COLO829 (cell line): ENCODE data around the gene SLC23A3.

Experiments used
- DNase-seq: peaks from one replicate; pipeline ENCODE4 v3.0.0; 2012; ENCODE audit warnings: low spot score

SLC23A3 gene

DNA sequence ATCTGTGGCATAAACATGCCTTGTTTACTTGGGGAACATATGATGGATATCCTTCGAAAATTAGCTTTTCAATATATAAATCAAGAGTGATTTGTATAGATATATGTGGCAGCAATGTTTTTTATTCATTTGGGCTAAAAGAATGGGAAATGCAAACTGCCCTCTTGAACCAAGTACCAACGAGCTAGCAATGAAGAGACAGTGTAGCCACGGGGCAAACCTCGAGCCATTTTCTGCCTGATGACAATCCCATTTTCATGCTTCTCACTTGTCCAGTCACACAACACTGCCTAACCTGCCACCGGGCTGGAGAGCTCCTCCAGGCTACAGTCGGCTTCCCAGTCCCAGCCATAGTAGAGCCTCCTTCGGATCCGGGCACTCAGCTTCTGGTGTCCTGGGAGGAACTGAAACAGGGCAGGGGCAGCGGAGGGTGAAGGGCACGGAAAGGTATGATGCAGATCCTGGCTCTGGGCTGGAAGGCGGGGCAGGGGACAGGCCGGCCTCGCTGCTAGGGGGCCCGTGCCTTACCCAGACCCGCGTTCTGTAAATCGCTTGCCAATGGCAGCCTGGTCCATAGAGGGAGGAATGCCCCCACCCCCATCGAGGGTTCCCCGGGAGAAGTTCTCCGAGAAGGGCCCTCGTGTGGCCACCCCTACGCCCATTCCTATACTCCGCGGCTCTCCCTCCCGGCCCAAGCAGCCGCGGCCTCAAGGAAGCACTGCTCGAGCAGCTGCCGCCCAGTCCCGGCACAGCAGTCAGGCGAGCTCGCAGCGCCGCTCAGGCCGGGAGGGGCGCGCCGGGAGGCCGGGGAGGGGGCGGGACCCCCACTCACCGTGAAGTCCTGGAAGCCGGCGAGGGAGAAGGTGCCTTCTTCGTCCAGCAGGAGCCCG is 6.3 kb upstream of the SLC23A3 start:
- DNase-seq, result no peak

DNA sequence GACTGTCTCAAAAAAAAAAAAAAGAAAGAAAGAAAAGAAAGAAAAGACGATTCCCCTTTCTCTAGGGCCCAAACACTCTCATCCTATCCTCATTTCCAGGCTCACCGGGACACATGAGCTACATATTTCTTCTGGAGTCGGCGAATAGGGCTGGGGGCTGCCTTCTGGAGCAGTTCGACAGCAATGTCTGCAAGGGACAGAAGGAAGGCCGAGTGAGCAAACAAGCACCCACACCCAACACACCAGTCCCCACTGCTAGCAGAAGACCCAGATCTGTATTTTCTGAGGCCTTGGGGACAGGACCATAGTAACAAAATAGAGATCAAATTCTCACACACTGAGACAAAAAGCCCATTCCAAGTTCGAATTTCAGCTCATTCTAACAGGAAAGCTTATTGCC is 5.7 kb upstream of the SLC23A3 start:
- no peak for DNase-seq

DNA sequence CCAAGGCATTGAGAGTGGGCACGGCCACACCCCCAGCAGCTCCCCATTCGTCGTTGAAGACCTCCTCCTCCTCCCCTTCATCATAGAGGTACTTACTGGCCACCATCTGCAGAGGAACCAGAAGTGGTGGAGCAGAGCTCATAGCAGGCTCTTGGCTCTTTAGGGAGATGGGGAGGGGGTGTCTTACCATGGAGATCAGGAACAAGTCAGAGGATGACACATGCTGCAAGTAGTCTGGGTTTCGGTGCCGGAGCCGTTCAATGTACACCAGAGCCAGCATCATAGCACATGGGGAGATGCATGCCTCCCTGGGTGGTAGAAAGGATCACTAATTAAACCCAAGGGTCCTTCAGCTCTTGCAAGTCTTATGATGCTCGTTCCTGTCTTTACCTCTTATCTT is 5.0 kb upstream of the SLC23A3 start:
- DNase-seq, result no peak

DNA sequence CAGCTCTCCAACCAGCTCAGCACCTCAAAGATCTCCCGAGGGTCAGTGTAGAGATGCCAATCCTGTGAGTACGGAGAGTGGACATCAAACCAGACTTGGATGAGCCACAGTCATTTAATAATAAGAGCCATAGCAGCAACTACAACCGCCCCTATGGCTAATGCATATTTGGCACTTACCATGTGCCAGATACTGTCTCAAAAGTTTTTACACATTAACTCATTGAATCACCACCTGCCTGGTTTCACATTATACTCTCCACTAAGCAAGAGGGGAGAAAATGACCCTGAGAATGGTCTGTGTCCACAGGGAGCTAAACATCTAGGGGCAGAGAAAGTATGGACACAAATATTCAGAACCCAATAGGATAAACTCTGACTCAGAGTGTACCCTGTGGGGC is 4.3 kb upstream of the SLC23A3 start:
- DNase-seq, result no peak

DNA sequence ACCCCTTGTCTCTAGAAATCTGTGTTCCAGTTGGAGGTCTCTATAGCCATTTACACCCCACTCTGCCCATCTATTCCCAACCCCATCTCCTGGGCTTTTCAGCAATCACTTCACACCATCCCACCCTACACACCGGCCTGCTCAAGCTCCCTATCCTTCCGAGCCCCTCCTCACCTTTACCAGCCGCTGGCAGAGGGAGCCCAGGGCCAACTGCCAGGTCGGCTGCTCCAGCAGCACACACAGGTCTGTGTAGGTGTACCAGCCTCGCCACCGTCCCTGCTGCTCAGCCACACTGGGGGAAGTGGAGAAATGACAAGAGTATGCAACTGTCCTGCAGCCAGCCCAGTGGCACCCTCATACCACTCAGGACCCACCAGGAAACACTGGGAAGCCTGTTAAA is 3.3 kb upstream of the SLC23A3 start:
- no peak for DNase-seq

DNA sequence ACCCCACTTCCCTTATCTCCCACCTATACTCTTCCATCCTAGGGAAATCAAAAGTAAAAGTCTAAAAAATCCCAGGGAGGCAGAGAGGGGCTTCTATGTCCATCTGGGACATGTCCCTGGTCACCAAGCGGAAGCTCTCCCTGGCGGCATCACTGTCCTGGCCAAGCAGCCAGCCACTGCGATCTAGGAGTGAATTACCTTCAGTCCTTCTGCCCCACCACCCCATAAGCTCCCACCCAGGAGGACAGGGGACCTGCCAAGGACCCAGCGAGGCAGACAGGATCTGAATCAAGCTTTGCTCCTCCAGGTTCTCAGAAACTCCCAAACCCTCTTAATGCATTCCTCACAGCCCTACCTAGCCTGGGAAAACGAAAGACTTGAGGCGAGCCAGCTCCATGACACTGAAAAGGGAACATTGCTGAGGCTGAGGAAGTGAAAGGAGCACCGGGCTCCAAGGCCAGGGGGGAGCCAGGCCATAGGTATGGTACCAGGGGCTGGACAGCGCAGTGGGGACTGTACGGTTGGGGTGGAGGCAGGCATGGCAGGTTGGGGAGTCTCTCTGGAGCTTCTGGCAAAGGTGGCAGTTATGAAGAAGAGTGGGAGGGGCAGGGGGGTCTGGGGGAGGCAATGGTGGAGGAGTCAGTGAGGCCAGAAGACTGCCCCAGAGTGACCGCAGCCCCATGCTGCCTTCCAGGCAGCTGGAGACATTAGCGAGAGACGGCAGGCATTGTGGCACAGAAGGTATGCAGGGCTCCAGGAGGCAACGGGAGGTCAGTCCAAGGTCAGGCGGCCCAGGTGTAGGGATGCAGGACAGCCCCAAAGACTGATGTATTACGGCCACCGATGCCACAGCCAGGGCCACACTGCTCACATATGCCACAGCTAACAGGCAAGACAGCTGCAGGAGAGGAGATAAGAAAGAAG is 2.7 kb upstream of the SLC23A3 start:
- DNase-seq, result no peak

DNA sequence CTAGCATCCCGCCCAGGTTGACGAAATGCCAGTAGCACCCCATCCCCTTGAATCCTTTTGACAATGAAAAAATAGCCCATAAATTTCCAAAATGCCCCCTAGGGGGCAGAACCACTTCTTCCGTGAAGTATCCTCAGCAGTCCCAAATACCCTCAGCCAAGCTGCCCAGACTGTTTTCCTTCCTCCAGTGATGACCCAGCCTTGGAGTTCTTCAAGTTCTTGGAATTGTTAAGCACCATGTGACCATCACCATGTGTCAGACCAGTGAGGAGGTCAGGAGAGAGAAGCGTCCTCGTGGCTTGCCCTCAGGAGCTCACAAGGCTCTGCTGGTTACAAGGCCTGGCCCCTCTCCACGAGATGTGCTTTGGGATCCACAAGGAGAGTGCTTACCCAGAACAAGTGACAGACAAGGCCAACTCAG is 1.4 kb upstream of the SLC23A3 start:
- peak; percentile 58 for DNase-seq

DNA sequence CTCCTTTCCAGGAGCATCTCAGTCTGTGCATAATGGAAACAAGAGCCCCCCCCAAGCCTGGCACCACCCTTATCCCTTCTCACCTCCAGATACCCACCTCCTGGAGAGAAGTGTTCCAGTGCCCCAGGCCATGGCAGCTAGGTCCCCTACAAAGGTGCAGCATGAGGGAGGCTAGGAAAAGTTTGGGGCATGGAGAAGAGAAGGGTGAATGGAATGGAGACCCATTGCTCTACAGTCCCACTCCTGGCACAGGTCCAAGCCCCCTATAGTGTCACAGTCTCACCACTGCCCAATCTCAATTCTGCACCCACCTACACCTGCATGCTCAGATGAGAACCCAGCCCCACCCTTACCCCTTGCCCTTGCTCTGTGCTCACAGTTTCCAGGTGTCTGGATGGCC is 897 bp downstream of the SLC23A3 start:
- DNase-seq, result no peak

DNA sequence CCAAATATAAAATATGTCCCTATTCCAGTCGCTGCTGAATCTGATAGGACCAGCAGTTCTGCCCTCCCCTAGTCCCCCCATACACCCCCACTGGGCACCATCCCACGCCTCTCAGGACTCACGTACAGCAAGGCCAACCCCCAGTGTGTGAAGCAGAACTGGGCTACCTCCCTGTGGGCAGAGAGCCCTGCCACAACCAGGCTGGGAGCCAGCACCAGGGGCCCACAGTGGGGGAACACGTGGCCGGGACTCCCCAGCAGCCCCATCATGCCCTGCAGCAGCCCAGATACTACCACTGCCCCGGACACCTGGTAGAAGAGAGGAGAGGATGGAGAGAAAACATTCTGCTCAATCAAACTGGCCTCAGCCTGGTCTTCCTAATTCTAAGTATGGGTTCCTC is 1.3 kb downstream of the SLC23A3 start:
- DNase-seq, result no peak

DNA sequence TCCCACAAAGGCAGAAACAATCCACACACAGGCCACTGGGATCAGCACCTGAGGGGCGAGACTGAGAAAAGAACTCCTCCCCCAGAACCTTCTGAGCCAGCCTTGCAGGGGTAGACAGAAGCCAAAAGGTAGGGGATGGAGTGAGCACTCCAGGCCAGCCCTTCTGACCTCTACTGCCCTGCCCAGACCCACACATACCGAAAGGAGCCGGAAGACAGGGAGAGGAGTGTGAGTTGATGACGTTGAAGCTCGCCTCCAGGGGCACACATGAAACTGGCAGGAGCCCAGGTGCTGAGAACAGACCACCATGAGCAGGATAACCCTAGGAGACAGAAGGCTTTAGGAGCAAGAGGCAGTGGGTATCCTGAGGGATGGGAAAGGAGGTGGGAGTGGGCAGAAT is 1.8 kb downstream of the SLC23A3 start:
- no peak for DNase-seq

DNA sequence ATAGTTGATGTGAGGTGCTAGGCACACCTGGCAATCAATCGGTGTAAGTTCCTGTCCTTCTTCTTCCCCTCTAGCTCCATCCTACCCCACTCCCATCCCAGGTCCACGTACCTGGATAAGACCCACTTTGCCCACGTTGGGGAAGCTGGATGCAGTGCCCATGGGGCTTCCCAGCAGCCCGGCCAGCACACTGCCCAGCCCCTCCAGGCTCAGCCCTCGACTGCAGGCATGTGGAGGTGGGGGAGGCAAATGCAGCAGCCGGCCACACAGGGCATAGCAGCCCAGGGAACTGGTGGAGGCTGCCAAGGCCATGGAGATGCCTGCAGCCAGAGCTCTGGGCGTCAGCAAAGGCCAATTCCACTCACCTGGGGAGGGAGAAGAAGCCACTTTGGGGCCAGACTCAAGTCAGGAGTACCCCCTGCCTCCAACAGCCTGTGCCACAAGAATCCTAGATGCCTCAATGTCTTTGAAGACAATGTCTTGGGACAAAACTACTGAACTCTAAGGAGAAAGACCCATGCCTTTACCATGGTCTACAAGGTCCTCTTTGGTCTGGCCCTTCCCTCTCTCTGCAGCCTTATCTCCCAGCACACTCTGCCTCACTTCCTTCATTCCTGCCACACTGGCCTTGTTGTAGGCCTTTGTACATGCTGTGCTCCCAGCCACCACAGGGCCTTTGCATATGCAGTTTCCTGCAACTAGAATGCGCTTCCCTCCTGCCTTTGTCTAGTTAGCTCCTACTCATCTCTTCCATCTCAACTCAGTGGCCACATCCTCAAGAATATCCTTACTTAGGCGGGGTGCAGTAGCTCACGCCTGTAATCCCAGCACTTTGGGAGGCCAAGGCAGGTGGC is 4.5 kb downstream of the SLC23A3 start:
- no peak for DNase-seq

DNA sequence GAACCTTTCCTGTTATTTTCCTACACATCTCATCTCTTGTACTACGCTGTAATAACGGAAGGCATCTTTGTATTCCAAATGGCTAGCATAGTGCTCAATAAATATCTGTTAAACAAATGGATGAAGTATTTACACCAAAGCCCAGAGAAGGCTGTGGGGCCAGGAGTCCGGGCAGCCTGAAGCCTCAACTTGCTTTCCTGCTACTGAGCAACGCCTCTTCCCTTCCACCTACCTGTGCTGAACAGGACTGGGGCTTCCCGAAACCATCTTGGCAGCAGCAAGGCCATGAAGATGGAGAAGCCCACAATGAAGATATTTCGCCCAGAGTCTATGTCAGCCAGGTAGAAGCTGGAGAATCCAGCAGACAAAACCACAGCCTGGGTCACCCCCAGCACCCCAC is 6.7 kb downstream of the SLC23A3 start:
- DNase-seq, result no peak

DNA sequence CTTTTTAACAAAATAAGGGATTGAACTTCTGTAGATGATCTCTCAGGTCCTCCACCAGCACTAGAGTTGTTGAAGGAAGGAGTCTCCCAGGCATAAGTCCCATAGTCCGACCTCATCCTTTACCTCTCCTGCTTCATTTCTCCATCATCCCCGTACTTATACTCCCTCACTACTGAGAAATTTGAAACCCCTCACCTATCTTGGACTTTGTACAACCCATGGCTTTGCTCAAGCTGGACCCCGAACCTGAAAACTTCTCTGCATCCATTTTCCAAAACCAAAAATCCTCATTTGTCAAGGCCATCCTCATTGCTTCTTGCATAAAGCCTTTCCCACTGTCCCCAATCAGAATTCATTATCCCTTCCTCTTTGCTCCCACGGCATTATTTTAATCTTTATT is 8.7 kb downstream of the SLC23A3 start:
- no peak for DNase-seq

DNA sequence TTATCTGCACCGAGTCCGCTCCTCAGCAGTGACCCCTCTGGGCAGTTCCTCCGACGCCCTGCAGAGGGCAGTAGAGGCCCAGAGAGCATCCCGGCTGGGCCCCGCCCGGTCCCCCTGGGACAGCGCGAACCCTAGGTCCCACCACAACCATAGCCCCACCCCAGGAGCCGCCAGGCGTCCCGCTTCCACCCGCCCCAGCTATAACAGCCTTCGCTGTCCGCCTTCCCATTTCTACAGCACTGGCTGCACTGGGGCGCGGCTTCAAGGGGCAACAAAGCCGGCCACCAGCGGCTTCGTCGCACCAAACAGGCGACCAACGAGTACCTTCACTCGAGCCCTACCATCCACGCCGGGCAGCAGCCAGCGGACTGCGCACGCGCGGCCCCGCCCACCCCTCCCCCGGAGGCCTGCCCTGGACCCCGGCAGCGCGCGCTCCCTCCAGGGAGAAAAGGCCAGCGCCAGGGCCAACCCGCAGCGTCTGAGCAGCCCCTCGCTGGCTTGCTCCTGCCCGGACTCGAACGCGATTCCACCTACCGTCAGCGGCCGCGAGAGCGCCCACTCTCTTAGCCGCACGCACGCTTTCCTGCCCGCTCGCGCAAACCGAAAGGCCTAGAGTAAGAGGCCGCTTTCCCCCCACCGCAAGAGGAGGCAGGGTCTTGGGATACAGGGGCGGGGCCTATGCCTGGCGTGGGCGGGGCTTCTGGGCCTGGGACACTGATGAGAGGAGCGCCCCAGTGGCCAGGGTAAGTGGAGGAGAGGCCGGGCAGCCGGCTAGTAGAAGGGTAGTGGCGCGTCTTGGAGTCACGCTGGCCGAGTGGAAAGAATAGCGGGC is 9.4 kb downstream of the SLC23A3 start, which contains the start of gene NHEJ1:
Gene NHEJ1, minus strand, starts transcription at position 630 of the 832 bp plus-strand sequence. CDS start 2,453 bp downstream, outside the sequence.
- DNase-seq, result peak; percentile 95

DNA sequence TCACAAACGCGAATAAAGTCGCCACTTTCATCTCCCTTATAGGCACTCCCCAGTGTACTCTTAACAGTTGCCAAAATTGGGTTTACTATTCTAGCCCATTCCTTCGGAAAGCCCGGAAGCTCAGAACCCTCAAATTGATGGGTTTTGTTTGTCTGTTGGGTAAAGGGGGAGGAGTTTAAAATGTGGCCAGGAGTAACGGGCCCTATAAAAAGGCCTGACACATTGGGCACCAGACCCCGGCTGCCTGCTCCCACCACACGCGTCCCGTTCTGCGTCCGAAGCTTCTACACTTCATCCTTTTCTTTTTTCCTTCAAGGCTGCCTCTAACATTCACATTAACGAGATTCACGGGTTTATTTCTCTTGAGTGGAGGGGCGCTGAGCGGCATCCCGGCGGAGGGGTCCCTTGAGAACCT is 10.1 kb downstream of the SLC23A3 start:
- no peak for DNase-seq

DNA sequence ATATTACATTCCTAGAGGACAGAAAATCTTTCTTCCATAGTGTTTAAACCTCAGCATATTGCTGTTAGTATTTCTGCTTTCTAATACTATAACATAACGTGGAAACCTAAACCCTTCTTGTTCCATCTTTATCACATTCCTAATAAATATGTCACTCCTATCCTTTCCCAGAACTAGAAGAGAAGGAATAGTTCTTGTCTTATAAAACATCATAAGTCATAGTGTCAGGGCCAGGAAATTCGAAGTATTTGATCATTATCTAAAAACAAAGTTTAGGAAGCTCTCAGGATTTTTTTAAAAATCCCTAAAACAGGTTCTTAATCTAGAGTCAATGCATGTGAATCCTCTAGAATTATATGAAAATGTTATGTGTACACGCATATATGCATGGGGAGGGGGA is 11.2 kb downstream of the SLC23A3 start:
- DNase-seq, result no peak

DNA sequence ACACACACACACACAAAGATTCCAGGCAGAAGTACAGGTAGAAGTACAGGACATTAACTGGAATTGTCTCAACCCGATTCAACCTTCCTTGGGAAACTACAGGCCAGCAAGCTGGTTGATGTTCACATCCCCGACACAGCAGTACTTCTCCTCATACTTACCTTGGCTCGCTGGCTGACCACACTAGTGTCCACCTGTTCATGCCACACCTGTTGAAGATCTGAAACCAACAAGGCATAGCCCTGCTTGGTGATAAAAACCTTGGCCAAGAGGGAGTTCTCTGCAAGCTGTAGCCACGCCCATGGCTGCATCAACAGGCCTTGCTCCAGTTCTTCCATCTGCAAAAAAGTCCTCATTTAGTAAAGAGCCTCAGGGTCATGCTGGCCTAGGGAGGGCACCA is 11.8 kb downstream of the SLC23A3 start:
- DNase-seq, result no peak

DNA sequence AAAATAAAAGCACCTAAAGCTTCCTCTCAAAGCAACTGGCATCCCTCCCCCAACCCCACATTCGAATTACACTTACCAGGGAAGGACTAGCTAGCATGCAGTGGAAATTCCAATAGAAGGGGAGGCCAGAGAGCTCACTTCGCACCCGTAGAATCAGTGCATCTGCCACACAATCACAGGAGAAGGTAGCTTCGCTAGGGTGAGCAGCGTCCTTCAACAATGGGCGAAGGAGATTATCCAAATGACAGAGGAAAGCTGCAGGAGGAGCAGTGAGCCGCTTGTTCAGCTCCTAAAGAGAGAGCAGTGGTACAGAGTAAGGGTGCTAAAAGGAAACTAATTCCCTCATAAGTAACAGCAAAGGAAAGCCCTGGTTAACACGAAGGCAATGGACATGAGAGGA is 12.4 kb downstream of the SLC23A3 start:
- no peak for DNase-seq

DNA sequence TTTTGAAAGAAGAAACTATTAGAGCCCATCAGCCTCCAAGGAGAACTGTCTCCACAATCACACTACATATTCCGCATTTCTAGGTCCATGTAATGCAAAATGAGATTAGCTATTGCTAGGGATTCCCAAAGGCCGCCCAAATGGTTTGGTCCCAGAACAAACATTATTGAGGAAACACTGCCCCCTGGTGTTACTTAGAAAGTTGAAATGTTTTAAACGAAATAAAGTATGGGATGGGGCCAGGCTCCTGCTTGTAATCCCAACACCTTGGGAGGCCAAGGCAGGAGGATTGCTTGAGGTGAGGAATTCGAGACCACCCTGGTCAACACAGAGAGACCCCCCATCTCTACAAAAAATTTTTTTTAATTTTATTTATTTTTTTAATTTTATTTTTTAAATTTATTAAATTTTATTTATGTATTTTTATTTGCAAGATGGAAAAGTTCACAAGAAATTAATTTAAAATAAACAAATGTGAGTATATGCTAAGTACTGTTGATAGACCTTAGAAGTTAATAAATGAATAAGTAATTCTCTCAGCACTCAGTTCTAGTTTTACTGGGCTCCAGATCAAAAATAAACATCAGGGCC is 14.7 kb downstream of the SLC23A3 start:
- DNase-seq, result peak; percentile 66

DNA sequence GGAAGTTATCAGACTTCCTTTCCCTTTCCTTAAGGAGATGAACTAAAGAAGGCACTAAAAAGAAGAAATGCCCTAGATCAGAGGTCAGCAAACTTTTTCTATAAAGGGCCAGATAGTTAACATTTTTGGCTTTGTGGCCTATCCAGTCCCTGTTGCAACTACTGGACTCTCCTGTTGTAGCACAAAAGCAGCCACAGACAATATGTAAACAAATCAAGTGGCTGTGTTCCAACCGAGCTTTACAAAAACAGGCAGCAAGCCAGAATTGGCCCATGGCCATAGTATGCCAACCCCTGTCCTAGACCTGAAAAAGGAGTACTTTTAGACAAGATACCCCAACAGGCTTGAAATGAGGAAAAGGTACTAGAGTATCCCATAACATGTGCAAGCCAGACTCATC is 20.2 kb downstream of the SLC23A3 start:
- DNase-seq, result no peak

DNA sequence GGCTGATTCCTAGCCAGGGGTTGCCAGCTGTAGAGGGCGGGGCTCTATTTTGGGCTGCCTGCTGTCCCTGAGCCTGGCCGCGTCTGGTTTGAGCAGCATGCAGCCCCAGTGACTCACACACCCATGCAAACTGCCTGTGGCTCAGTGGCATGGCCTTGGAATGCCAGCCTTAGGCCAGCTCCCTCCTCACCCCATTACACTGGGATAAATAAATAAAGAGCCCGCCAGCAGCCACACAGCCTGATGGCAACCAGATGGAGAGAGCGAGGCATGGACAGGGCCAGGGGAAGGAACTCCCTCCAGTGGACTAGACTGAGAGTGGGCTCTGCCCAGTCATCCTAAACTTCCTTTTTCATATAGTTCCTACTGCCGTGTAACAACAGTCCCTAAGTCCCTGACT is 27.5 kb downstream of the SLC23A3 start:
- DNase-seq, result no peak
